HUDEP-2 (cell line): ENCODE data around the gene ABL1.
"Not testable (repeated sequence)": the region's sequence is repeated elsewhere in the genome, so short reads cannot be mapped to it uniquely, and the experiment has no call there.

ENCODE experiments used
- DNase-seq, 76 experiments: peaks; one replicate each; lab custom pipeline; 2025; ENCODE audit not compliant: unreplicated experiment in 76 of 76; lab: John Stamatoyannopoulos, UW

Gene ABL1

DNA sequence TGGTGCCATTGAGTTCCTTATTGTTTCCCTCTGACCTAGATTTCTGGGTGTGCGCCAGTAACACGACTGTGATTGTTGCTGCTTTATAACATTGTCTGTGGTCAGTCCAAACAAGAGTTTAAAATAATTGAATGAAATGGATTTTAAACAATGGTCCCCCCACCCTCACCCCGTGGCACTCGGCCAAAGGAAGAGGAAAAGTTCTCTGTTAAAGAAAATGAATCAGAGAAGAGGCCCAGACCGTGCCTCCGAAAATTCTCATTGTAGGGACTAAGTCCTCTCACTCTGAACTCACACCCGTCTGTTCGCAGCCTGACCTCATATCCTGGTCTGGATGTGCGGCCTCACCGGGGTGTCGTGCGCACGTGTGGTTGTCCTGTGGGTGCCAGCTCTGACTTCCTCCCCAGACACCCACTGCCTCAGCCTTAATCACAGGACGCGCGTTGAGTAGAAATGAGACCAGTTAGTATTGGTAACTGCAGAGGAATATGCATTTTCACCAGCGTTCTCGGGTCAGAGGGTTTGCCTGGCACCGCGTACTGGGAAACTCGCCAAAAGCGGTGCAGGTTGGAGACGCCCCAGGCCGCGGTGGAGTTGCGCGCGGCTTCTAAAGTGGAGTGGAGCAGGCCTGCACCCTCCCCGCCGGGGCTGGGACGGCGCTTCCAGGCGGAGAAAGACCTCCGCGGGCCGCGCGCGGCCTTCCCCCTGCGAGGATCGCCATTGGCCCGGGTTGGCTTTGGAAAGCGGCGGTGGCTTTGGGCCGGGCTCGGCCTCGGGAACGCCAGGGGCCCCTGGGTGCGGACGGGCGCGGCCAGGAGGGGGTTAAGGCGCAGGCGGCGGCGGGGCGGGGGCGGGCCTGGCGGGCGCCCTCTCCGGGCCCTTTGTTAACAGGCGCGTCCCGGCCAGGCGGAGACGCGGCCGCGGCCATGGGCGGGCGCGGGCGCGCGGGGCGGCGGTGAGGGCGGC lies at the start of gene ABL1:
ABL1 (plus strand) TSS at position 884 of the 966 bp plus-strand sequence. CDS start 193 bp downstream, outside the sequence.
- DNase-seq: peak in 72 of 76 experiments; percentile 16 to 80 (median 66)

DNA sequence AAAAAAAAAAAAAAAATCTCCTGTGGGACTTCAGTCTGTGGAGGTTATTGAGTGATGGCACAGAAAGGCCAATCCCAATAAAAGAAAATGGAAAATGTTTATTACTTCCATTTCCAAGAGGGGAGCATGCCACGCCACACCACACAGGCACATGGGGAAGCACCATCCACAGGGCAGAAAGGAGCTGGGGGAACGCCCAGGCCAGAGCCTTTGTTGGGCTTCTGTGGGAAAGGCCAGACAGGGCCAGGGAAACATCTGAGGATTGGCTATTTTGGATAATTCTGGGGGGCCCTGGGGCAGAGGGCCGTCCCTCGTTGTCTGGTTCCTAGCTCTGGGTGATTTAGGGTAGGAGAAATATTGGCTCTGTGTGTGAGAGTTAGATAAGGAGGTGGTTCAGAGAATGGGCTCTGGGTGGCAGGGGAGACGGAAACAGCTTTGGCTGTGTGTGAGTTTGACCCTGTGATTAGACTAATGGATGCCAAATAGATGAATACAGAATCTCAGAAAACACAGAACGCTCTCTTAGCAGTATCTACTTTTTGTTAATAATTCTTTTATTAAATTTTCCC lies 49.0 kb upstream of the ABL1 start:
- peak in 19 of 76 experiments; percentile 2 to 36 (median 16) for DNase-seq

DNA sequence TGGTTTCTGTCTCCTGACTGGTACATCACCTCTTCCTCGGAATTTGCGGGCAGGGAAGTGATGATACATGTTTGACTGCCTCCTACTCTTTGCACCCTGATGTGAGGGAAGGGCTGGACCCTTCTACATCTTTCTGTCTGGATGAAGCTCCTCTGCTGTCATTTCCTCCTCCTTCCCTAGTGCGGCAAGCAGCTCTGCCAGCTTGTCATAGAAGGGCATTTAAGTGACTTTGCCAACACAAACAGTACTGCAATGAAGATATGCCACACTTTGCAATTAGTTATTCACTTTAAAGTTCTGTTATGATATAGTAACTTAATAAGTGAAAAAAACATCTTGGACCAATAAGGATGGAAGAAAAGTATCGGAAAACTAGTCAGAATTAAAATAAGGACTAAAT lies 48.5 kb upstream of the ABL1 start:
- no peak for DNase-seq

DNA sequence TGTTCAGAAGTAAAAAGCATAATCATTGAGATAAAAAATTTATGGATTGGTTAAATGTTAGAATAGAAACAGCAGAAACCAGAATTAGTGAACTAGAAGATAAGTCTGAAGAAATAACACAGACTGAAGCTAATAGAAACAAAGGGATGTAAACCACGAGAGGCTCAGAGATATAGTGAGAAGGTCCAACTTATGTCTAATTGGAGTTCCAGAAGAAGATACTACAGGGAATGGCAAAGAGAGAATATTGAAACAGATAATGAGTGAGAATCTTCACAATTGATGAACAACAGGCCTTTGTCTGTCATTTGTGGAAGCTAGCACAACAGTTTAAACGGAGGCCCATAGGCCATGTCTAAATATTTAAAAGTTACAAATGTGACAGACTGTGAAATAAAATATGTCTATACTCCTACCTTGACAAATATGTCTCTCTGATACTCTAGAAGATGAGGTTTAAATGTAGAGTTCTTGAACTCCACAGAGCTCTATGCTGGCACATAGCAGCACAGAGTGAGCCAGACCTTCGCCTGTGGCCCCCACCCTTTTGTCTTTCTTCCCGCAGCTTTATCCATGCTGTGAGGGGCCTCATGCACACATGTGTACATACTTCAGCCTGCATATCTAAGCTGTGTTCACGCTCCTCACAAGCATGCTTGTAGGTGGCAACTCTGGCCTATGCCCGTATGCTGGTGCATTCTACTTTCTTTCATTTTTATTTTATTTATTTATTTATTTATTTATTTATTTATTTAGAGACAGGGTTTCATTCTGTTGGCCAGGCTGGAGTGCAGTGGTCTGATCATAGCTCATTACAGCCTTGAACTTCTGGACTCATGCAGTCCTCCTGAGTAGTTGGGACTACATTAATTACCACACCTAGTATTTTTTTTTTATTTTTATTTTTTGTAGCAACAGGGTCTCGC lies 45.0 kb upstream of the ABL1 start:
- no peak for DNase-seq

DNA sequence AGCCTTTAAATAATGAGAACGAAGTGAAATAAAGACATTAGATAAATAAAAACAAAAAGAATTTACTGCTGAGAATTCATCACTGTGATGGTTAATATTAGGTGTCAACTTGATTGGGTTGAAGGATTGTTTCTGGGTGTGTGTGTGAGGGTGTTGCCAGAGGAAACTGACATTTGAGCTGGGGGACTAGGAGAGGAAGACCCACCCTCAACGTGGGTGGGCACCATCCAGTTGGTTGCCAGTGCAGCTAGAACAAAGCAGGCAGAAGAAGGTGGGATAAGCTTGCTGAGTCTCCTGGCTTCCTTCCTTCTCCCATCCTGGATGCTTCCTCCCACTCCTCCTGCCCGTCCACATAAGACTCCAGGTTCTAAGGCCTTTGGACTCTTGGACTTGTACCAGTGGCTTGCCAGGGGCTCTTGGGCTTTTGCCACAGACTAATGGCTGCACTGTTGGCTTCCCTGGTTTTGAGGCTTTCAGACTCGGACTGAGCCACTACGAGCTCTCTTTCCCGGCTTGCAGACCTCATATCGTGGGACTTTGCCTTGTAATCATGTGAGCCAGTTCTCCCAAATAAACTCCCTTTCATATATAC lies 43.7 kb upstream of the ABL1 start:
- no peak for DNase-seq

DNA sequence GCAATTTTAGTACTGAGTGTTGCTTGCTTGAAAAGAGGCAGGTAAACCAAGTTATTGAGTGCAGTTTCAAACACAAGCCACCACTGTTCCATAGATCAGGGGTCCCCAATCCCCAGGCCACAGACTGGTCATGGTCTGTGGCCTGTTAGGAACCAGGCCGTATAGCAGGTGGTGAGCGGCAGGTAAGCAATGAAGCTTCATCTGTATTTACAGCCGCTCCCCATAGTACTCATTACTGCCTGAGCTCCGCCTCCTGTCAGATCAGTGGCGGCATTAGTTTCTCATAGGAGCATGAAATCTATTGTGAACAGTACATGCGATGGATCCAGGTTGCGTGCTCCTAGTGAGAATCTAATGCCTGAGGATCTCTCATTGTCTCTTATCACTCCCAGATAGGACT lies 41.5 kb upstream of the ABL1 start:
- no peak for DNase-seq

DNA sequence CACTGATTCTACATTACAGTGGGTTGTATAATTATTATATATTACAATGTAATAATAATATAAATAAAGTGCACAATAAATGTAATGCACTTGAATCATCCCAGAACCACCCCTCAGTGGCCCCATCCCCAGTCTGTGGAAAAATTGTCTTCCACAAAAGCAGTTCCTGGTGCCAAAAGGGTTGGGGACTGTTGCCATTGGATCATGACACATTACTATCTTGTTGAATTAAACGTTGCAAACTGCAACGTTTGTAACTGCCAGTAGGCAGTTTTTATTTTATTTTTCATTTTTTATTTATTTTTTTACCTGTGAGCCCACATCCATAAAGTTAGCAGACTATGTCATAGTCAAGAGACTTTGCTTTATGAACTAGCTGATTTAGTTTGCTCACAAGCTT lies 41.0 kb upstream of the ABL1 start:
- DNase-seq: not testable (repeated sequence)

DNA sequence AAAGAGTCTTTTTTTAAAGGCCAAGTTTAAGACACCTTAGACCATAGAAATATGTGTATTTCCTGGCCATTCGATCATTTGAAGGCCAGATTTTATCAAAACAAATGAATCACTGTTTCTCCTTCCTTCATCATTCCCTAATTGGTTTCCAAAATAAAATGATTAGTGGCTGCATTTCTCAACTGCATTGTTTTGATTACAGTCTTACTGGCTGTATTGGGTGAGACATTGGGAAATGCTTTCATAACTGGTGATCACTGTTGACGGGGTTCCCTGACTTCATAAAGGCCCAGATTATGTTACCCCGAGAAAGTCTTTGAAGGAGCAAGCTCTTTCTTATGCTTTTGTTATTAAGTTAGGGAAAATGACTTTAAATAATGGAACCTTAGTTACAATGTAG lies 40.6 kb upstream of the ABL1 start:
- not testable (repeated sequence) for DNase-seq

DNA sequence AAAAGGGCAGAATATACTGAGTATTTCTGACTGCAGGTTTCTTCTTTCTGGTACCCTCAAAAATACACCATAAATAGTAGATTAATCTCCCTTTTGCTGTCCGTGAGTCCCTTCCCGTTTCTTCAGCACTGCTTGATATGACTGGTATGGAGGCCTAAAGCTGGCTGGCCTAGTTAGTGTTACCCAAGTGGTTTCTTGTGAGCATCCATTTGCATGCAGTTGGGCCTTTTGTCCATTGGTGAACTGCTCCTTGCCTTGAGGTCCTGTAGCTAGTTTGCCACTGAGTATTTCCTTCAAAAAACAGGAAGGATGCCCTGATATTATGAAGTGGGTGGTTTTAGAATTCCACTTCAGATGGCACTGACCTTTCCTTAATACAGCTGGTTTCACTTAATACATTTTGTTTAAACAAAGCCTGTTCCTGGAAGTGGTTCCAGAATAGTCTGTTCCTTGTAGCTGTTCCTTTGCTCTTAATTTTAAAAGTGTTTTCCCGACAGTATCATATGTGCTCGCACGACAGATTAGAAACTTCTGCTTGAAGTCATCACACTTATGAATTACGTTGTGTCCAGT lies 40.0 kb upstream of the ABL1 start:
- DNase-seq: no peak

DNA sequence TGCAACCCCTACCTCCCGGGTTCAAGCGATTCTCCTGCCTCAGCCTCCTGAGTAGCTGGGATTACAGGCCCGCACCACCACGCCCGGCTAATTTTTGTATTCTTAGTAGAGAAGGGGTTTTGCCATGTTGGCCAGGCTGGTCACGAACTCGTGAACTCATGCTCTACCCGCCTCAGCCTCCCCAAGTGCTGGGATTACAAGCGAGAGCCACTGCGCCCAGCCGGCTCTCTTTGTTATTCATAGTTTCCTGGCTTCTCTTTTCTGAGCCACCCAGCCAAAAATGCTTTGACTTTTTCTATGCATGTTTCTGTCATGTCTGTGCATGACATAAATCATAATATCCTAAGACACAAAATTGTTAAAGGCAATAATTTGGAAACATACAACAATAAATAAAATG lies 31.9 kb upstream of the ABL1 start:
- not testable (repeated sequence) for DNase-seq

DNA sequence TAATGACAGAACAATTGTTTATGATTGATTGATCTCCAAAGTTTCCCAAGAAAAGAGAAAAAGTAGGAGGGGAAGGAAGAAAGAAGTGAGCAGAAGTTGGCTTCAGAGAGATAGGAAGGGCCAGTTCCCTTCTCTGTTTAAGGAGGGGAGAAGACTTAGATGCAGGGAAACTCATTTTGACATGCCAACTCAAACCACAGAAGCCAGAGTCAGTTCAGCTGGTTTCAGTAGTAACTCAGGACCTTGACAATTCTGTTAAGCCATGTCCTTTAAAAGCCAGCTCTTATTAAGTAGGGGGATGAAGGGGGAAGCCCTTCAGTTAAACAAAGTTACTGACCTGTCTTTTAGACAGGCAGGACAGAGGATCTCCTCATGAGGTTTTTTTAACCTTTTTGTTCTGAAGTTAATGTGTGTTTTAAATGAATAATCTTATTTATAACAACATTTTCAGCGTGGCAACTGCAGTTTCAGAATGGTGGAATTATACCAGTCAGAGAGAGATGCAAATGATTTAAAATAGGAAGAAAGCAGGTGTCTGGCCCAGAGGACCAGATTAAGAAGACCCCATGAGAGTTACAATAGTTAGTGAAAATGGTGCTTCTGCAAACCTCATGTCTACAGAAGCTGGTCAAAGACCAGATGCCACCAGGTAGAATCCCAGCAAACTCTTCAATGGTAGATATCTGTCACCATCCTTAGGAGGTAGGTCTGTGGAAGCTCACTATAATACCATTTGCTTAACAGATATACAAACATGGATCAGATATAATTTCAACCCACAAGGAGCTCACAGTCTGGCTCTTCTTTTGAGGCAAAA lies 29.3 kb upstream of the ABL1 start:
- DNase-seq: no peak

DNA sequence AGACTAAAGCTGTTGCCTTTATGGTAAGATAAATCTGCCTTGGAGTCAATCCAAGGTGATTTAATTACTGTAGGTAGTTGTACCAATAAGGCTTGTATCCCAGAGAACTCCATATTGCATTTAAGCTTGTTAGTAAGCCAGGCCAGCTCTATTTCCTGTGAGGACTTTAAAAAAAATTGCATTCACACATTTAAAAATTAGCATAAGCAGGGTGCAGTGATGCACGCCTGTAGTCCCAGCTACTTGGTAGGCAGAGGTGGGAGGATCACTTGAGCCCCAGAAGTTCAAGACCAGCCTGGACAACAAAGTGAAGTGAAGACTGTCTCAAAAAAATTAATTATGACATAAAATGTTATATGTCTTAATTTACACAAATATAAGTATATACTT lies 28.7 kb upstream of the ABL1 start:
- DNase-seq: no peak

DNA sequence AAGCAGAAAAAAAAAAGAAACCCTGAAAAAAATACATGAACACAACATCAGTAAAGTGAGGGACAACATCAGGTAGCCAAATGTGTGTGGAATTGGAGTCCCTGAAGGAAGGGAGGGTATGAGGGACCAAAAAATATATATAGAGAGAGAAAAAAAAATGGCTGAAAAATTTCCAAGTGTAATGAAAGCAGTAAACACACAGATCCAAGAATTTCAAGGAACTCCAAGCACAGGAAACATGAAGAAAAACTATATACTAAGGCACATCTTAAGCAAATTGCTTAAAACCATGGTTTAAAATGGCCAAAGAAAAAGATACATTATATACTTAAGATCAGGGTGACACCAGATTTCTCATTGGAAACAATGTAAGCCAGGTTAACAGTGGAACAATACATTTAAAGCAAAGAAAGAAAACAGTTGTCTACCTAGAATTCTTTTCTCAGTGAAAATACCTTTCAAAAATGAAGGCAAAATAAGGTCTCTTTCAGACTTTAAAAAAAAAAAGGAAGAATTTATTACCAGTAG lies 24.4 kb upstream of the ABL1 start:
- no peak for DNase-seq

DNA sequence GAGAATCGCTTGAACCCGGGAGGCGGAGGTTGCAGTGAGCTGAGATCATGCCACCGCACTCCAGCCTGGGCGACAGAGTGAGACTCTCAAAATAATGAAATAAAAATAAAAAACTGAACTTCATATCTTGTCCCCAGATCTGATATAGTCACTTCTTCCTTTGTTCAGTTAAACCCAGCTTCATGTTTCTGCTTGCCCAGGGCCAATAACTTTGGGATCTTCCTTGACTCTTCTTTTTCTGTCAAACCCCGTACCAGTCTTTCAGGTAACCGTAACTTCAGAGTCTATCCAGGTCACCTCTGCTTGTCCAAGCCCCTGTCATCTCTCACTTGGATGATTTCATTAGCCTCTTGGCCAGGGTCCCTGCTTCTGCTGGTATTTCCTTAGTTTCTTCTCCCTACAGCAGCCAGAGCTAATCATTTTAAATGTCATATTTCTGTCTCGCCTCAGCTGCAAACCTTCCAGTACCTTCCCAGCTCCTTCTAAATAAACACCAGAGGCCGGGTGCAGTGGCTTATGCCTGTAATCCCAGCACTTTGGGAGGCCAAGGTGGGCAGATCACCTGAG lies 19.7 kb upstream of the ABL1 start:
- DNase-seq: no peak

DNA sequence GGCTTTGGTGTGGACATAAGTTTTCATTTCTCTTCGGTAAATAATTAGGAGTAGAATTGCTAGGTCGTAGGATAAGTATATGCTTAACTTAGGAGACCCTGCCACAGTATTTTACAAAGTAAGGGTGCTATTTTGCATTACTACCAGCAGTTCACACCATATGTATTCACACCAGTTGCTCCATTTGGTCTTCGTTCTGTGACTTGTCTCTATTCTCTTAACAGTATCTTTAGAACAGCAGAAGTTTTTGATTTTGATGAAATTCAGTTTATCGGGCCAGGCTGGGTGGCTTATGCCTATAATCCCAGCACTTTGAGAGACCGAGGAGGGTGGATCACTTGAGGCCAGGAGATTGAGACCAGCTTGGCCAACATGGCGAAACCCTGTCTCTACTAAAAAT lies 17.1 kb upstream of the ABL1 start:
- DNase-seq: no peak

DNA sequence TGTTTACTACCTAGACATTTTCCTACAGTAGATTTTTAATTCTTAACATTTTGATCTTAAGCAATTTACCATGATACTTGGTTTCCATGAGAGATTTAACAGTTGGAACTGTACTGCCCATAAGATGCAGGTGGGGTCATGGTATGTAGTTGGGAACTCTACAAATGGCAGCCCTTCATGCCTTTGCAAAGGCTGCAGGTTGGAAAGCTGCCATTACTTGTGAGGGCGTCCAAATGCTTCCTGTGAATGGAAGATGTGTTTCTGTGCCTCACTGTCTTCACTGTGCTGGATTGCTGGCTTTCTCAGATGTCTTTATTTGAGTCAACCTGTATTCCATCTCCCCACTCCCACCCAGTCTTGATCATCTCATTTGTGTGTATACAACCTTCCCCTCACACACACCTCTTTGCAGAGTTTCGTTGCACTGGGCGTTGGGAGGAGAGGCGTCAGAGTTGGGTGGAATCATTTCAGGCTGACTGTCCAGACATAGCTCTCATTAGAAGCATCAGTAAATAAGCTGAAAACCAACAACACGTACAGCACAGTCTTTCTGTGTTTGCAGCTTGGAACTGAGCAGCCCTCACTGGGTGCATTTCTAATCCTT lies 14.8 kb upstream of the ABL1 start:
- no peak for DNase-seq

DNA sequence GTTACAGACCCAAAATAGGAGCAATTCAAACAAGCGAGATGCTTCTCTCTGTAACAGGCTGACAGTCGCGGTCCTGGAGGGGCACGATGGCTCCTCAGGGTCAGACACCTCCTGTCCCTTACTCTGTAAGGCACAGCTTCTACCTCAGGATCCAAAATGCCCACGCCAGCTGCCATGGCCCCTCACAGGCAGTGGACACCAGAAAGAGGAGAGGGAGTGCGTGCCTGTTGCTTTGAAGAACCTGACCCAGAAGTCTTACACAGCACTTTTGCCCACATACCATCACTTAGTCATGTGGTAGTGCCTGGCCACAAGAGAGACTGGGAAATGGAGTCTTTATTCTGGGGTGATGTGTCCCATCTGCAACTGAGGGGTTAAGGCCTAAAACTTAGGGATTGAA lies 11.6 kb upstream of the ABL1 start:
- no peak for DNase-seq

DNA sequence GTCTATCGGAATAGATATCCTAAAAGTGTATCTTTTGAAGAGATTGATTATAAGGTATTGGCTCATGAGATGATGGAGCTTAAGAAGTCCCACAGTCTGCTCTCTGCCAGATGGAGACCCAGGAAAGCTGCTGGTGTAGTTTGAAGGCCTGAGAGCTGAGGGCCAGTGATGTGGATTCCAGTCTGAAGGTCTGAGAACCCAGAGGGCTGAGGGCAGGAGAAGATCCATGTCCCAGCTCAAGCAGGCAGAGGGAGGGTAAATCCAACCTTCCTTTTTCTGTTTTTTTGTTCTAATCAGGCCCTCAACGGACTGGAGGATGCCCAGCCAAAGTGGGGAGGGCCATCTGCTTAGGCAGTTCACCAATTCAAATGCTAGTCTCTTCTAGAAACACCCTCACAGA lies 11.0 kb upstream of the ABL1 start:
- DNase-seq: no peak
